ENCODE results near the gene GJA4.

GRCh38 chr1:34795916-34796315, 3.1 kb downstream of the GJA4 start:
- TF ChIP-seq, protein P1, sequence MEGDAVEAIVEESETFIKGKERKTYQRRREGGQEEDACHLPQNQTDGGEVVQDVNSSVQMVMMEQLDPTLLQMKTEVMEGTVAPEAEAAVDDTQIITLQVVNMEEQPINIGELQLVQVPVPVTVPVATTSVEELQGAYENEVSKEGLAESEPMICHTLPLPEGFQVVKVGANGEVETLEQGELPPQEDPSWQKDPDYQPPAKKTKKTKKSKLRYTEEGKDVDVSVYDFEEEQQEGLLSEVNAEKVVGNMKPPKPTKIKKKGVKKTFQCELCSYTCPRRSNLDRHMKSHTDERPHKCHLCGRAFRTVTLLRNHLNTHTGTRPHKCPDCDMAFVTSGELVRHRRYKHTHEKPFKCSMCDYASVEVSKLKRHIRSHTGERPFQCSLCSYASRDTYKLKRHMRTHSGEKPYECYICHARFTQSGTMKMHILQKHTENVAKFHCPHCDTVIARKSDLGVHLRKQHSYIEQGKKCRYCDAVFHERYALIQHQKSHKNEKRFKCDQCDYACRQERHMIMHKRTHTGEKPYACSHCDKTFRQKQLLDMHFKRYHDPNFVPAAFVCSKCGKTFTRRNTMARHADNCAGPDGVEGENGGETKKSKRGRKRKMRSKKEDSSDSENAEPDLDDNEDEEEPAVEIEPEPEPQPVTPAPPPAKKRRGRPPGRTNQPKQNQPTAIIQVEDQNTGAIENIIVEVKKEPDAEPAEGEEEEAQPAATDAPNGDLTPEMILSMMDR (IDR thresholded peaks at IDR 0.05) = no peak
- TF ChIP-seq POLR2A (IDR thresholded peaks at IDR 0.05) = no peak
- no peak for TF ChIP-seq POLR2AphosphoS5 (IDR thresholded peaks at IDR 0.05)
- TF ChIP-seq EP300 (IDR thresholded peaks at IDR 0.05) = no peak

Measured in sigmoid colon (tissue), 4 donors.